ENCODE measurements around the gene CASP10. TPM values are rescaled to one million over a fixed set of nuclear protein-coding genes. Genes with fewer than 3 reads are reported as not detected.

Gene CASP10
- total and polyA plus RNA-seq, 2 of the 8 experiments (the other 6 are each of a cell fraction or from before 2014, with no cell fraction given), result 2.3 to 4.0 TPM

DNA sequence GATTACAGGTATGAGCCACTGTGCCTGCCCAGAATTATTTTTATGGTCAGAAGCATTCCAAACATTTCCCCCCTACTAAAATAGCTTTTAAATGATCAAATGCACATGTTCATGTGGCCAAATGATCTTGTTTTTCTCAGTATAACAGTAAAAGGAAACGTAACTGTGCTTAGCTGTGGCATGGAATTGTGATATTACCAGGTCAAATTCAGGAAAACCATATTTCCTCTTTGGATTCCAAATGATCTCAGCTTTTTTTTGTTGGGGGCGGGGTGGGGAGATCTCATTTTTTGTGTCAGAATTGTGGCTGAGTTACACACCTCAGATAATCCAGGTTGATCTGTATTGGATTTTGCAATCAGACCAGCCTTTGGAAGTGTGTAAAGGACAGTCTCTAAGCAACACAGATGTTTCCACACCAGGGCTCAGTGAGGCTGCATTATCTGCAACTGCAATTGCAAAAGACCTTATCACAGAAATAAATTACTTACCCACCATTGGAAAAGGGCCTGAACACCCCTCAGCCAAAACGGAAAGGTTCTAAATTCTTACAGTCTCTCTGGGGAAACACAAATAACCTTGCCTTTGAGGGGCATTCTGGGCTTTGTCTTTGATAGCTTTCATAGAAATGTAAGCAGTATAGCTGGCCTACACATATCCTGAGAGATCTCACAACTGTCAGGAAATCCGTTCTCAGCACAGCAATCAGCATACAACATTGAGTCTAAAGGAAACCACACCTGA is 8.4 kb downstream of the CASP10 start (continued):
- TF ChIP-seq POLR2AphosphoS5 (IDR thresholded peaks at IDR 0.05; ENCODE audit: low read depth, low read length) (no peak), TAF7 (optimal IDR thresholded peaks at IDR 0.05; ENCODE audit: borderline replicate concordance, low read depth, low read length) (no peak), SP2 (IDR thresholded peaks at IDR 0.05; ENCODE audit: low read length) (no peak), CBX5 (IDR thresholded peaks at IDR 0.05; ENCODE audit: low read depth, low read length) (no peak)

Data from H1 (cell line).